Fibroblast of pulmonary artery (primary cell): Measurements from ENCODE around the gene NPY5R.
A peak's percentile ranks its signal among the peaks of the same experiment; 100 is the strongest.

Experiments used
- DNase-seq: peaks from one replicate; pipeline ENCODE4 v3.0.0-alpha.2; 2010; ENCODE audit warnings: low read depth
- H3K4me3 ChIP-seq: replicated peaks from 2 replicates; pipeline ENCODE4 v1.5.1; 2011; ENCODE audit warnings: low read depth, mild to moderate bottlenecking, control low read depth, low read length, moderate library complexity
- CTCF ChIP-seq: IDR thresholded peaks from 2 replicates; pipeline ENCODE4 v1.5.1; 2011; ENCODE audit warnings: mild to moderate bottlenecking, control low read depth, low read length, inconsistent platforms; ENCODE audit errors: missing control alignments

NPY5R gene

GRCh38 chr4:163331629-163332376, 11.9 kb upstream of the NPY5R start:
- peak overlapping the region; percentile 61 for H3K4me3 ChIP-seq
- peak; percentile 28 for DNase-seq
- peak; percentile 1 for TF ChIP-seq CTCF

- DNase-seq: peak; percentile 86
- peak; percentile 74 for TF ChIP-seq CTCF
- peak within 1 kb of the TSS; percentile 61 for H3K4me3 ChIP-seq
Observed at GRCh38 chr4:163332526-163333406, 10.9 kb upstream of the NPY5R start, which contains the start of gene NPY1R. TSS of gene NPY1R (minus strand) at chr4:163332596. CDS start at chr4:163326554, 6,042 bp downstream.

GRCh38 chr4:163335384-163335783, 8.3 kb upstream of the NPY5R start:
- no peak for TF ChIP-seq CTCF
- no peak overlapping the region for H3K4me3 ChIP-seq
- no peak for DNase-seq

- TF ChIP-seq CTCF: no peak
- peak overlapping the region; percentile 13 for H3K4me3 ChIP-seq
- no peak for DNase-seq
Observed at GRCh38 chr4:163344147-163345125, 744 bp downstream of the NPY5R start.

GRCh38 chr4:163350672-163351071, 7.0 kb downstream of the NPY5R start:
- no peak for DNase-seq
- TF ChIP-seq CTCF: no peak
- no peak overlapping the region for H3K4me3 ChIP-seq

GRCh38 chr4:163353054-163353453, 9.4 kb downstream of the NPY5R start:
- peak; percentile 25 for DNase-seq
- TF ChIP-seq CTCF: no peak
- H3K4me3 ChIP-seq: no peak overlapping the region
